Right ventricle myocardium superior (tissue), 1 donor: ENCODE results near the gene METTL2B. TPM values are rescaled to one million over a fixed set of nuclear protein-coding genes. Genes with fewer than 3 reads are reported as not detected.
A peak's percentile ranks its signal among the peaks of the same experiment; 100 is the strongest.
"Not testable (repeated sequence)": the region's sequence is repeated elsewhere in the genome, so short reads cannot be mapped to it uniquely, and the experiment has no call there.

ENCODE experiments used
- ATAC-seq: fragments of 200-7000 bp; cut with Tn5 transposase; one replicate; pipeline ENCODE4 v1.9.1; 2020; ENCODE audit warnings: mild to moderate bottlenecking; ENCODE audit not compliant: poor library complexity
- DNase-seq: peaks from one replicate; pipeline ENCODE4 v3.0.0-alpha.2; 2020
- intact Hi-C: fragments of 100-400 bp; cut with DNase I; formaldehyde crosslinking; loops from one replicate; pipeline ENCODE4 v1.11.2; 2022
- total RNA-seq: library from RNA; stranded (reverse); fragmentation: NEBNext Ultra II Directional; extraction: Animal tissue kit (Norgen Biotek cat#: 25700); gene quantifications from one replicate; pipeline ENCODE4 v1.2.1, GENCODE V29; 2021
- donor health status: DM: no; HTN: yes; CAD: no; lungs with severe emphysema.

METTL2B gene
- total RNA-seq, 1 donor from 2014 or later, result 16.6 TPM

GRCh38 chr7:128546319-128546851, 69.8 kb downstream of the METTL2B start:
- intact Hi-C loops, ATAC-seq: not testable (repeated sequence)

GRCh38 chr7:128550920-128551319, 74.4 kb downstream of the METTL2B start:
- DNase-seq (no peak), ATAC-seq (no peak)
- intact Hi-C loops, result no loop called here

More at GRCh38 chr7:128546319-128546851, 69.8 kb downstream of the METTL2B start:
- DNase-seq, result not testable (repeated sequence)

GRCh38 chr7:128554394-128554793, 77.8 kb downstream of the METTL2B start:
- intact Hi-C loops, DNase-seq: not testable (repeated sequence)
- peak; percentile 62 for ATAC-seq

Other genes with a start within 250 kb of the METTL2B start
- 0.86 TPM for gene LEP, start 235.5 kb upstream of the METTL2B start, total RNA-seq
- 30.3 TPM for gene RBM28, start 132.8 kb upstream of the METTL2B start, total RNA-seq
- 1.2 TPM for gene PRRT4, start 115.1 kb upstream of the METTL2B start, total RNA-seq
- gene IMPDH1, start 66.8 kb upstream of the METTL2B start, total RNA-seq, result 20.0 TPM
- gene HILPDA, start 20.9 kb upstream of the METTL2B start, total RNA-seq, result 7.3 TPM
- 1.7 TPM for gene GARIN1A, start 195.5 kb downstream of the METTL2B start, total RNA-seq